Kidney epithelial cell (primary cell): ENCODE data around the gene DOP1A. TPM values are rescaled to one million over a fixed set of nuclear protein-coding genes. Genes with fewer than 3 reads are reported as not detected.

Source experiments
- DNase-seq: peaks from one replicate; pipeline ENCODE4 v3.0.0-alpha.2; 2010; ENCODE audit warnings: low read depth
- H3K27me3 ChIP-seq: 2 replicates; pipeline ENCODE4 v1.6.0; 2011; ENCODE audit warnings: low read length; ENCODE audit not compliant: control insufficient read depth, insufficient read depth
- H3K36me3 ChIP-seq: 2 replicates; pipeline ENCODE4 v1.5.1; 2011; ENCODE audit warnings: low read length; ENCODE audit not compliant: control insufficient read depth, insufficient read depth
- H3K4me3 ChIP-seq: 2 replicates; pipeline ENCODE4 v1.5.1; 2011; ENCODE audit warnings: low read depth, mild to moderate bottlenecking, control low read depth, low read length
- total RNA-seq: library from RNA; depleted of rRNA; stranded (reverse); fragments of >200 nt; gene quantifications from 2 replicates; pipeline ENCODE4 v1.2.3, GENCODE V29; 2015
- TF ChIP-seq, protein P1 (sequence below): IDR thresholded peaks from 2 replicates; pipeline ENCODE4 v1.5.1; 2011; ENCODE audit warnings: mild to moderate bottlenecking, moderate library complexity, low read length, control low read depth, inconsistent platforms; ENCODE audit not compliant: insufficient read depth, poor library complexity, severe bottlenecking

The DOP1A gene
- total RNA-seq, 1 donor from 2014 or later = 11.7 TPM

GRCh38 chr6:83198486-83199172 is 131.2 kb downstream of the DOP1A start:
- TF ChIP-seq, protein P1, sequence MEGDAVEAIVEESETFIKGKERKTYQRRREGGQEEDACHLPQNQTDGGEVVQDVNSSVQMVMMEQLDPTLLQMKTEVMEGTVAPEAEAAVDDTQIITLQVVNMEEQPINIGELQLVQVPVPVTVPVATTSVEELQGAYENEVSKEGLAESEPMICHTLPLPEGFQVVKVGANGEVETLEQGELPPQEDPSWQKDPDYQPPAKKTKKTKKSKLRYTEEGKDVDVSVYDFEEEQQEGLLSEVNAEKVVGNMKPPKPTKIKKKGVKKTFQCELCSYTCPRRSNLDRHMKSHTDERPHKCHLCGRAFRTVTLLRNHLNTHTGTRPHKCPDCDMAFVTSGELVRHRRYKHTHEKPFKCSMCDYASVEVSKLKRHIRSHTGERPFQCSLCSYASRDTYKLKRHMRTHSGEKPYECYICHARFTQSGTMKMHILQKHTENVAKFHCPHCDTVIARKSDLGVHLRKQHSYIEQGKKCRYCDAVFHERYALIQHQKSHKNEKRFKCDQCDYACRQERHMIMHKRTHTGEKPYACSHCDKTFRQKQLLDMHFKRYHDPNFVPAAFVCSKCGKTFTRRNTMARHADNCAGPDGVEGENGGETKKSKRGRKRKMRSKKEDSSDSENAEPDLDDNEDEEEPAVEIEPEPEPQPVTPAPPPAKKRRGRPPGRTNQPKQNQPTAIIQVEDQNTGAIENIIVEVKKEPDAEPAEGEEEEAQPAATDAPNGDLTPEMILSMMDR = no peak
- Histone ChIP-seq H3K27me3 (no peaks in the 10 kb centered on the region), H3K36me3 (peaks cover 4% of the 10 kb centered on the region), H3K4me3 (no peak overlapping the region)
- no peak for DNase-seq

DNA sequence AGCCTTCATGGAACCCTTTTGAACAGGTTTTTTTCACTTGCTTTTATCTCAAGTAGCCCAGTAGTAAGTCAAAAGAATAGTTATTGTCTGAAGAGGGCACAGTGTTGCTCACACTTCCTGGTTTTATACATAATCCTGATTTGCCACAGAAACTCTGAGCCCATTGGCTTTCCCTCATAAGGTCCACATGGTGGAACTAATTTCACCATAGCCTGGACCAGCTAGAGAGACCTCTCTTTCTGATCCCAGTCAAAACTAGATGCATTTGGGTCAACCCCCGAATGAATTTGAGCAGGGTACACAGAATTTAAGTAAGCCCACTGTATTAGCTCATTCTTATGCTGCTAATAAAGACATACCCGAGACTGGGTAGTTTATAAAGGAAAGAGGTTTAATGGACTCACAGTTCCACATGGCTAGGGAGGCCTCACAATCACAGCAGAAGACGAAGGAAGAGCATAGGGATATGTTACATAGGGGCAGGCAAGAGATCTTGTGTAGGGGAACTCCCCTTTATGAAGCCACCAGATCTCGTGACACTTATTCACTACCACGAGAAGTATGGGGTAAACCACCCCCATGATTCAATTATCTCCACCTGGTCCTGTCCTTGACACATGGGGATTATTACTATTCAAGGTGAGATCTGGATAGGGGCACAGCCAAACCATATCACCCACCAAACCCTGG is 131.8 kb downstream of the DOP1A start:
- H3K4me3 ChIP-seq = no peak overlapping the region
- no peak for DNase-seq
- TF ChIP-seq, protein P1 = no peak
- H3K36me3 ChIP-seq = peaks cover 4% of the 10 kb centered on the region
- H3K27me3 ChIP-seq = no peaks in the 10 kb centered on the region

GRCh38 chr6:83199863-83200225 is 132.4 kb downstream of the DOP1A start:
- peaks cover 4% of the 10 kb centered on the region for H3K36me3 ChIP-seq
- H3K27me3 ChIP-seq = no peaks in the 10 kb centered on the region
- no peak overlapping the region for H3K4me3 ChIP-seq
- DNase-seq = peak; percentile 76
- TF ChIP-seq, protein P1 = no peak

DNA sequence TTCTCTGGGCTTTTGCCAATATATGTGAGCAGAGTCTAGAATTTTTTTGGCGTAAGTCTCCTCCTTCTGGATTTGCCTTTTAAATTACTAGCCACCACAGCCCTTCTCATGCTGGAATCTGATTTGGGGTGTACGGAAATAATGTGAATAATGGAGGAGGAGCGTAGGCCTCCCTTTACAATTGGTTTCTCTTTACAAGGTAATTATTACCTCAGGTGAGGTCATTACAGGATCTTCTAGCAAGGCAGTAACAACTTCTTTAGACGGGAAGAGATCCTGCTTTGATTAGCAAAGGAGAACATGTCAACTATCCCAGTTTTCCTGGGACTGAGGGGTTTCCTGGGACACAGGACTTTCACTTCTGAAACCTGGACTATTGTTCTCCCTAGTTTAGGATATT is 134.6 kb downstream of the DOP1A start:
- TF ChIP-seq, protein P1 = no peak
- H3K27me3 ChIP-seq = no peaks in the 10 kb centered on the region
- no peak for DNase-seq
- no peak overlapping the region for H3K4me3 ChIP-seq
- peaks cover 1% of the 10 kb centered on the region for H3K36me3 ChIP-seq

- Histone ChIP-seq H3K4me3 (no peak overlapping the region), H3K36me3 (no peaks in the 10 kb centered on the region), H3K27me3 (no peaks in the 10 kb centered on the region)
- DNase-seq = no peak
- TF ChIP-seq, protein P1 = peak; percentile 92
Observed at GRCh38 chr6:83215131-83216047, 147.9 kb downstream of the DOP1A start.
